GM18502 (cell line): Measurements from ENCODE around the gene SF3B6.
"Not testable (repeated sequence)": the region's sequence is repeated elsewhere in the genome, so short reads cannot be mapped to it uniquely, and the experiment has no call there.

Source experiments
- ATAC-seq: cut with Tn5 transposase; IDR thresholded peaks from one replicate; pipeline ENCODE4 v1.9.1; 2021; ENCODE audit warnings: mild to moderate bottlenecking; ENCODE audit not compliant: unreplicated experiment, poor library complexity

Gene SF3B6, protein sequence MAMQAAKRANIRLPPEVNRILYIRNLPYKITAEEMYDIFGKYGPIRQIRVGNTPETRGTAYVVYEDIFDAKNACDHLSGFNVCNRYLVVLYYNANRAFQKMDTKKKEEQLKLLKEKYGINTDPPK

GRCh38 chr2:24075915-24076848 lies at the start of gene SF3B6:
SF3B6 (minus strand) TSS chr2:24076326; CDS start chr2:24076229, 97 bp downstream.
- ATAC-seq = peak; percentile 93

DNA sequence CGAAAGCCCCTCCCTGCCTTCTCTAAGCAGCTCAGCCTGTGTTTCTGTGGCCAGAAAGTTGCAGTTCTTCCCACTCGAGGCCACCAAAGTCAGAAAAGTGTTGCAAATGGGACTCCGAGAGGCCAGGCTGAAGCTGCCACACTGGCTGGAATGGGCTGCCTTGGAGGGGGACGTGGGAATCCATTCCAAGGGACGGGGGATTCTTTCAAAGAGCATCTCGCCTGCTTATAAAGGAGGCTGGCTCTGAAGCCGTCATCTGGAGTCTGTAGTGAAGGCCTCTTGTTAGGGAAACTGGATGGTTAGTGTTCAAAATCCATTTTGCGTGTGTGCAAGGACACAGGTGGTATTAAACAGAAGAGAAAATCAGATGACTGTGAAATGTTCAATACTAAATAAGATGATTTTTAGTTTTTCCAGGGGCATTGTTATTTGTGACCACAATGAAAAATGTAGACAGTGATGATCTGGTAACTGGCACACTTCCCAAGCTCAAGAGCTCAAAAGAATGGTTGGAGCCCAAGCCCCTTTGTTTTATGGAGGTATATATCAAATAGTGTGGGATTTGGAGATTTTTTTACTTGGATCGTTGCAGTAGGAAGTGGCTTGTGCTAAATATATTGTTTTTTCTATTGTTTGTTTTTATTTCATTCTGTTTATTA lies 47.9 kb upstream of the SF3B6 start:
- ATAC-seq = peak; percentile 6

DNA sequence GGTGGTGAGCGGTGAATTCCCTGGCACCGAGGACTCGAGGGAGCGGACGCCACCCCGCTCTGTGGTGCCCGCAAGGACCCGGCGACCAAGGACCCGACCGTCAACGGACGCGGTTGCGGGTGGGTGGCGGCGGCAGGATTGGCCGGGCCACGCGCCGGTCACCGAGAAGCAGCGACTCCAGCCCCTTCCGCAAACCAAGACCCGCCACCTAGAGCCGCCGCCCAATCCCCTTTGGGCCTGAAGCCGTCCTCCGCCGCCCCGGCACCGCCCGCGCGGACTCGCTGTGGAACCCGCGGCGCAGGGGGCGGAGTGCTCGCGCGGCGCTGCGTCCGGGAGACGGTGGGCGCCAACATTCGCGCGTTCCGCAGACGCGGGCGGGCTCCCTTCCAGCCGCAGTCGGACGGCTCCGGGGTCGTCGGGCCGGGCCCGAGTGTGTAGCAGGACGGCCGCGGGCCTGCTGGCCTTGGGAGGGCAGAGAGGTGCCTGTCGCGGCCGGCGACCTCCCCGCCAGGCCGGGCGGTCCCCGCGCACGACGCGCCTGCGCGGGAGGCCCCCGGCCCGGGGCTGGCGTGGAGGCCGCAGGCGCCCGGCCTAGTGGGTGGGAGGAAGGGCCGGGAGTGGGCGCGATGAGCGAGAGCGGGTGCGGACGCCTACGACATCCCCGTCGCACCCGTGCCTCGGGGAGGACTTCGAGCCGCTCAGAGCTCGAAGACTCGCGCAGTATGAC lies 47.2 kb upstream of the SF3B6 start, which contains the start of the genes FAM228B and PFN4:
TSS of gene FAM228B (plus strand) at position 275 of the 727 bp plus-strand sequence. CDS start 893 bp downstream, outside the sequence.
TSS of gene PFN4 (minus strand) at position 140 of the 727 bp plus-strand sequence. CDS start 799 bp downstream, outside the sequence.
- peak; percentile 91 for ATAC-seq

DNA sequence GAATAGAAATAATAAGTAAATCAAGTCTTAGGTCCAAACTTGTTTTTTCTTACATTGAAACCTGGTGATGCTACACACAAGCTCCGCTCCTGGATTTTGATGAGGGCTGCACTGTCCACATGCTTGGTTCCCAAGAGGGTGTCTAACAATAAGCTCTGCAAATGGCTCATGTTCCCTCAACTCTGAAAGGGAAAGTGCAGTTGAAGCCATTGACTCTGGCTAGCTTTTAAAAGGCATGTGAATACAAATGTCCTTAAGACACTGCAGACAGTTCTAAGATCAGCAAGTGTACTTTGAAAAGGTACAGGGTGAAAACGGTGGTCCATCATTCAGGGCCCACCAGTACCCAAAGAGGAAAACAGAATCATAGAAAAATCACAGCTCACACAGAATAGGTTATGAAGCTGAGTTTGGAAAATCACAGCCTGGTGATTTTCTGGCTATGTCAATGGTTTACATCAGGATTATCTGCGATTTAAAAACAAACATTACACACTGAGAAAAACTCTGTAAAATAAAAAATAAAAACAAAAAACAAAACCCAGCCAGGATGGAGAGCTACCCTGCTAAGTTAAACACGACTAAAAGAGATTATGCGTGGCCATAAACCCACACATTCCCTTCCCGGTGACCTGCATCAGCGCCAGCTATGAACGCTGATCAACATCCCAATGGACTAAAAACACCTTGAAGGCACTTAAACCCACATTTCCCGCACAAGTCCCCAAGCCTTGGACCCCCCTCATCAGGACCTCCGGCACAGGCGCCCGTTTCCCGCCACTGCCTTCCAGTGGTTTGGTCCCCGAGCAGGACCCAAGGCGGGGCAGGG lies 46.5 kb upstream of the SF3B6 start:
- ATAC-seq = no peak

DNA sequence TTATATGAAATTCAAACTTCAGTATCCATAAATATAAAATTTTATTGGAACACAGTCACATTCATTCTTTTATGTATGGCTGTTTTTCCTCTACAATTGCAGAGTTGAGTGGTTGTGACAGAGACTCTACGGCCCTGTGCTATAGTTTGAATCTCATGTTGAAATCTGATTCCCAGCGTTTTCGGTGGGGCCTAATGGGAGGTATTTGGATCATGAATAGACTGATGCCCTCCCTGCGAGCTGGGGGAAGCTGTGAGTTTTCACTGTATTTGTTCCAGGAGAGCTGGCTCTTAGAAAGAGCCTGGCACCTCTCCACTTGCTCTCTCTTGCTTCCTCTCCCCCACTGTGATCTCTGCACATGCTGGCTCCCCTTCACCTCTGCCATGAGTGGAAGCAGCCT lies 45.3 kb upstream of the SF3B6 start:
- ATAC-seq = no peak

DNA sequence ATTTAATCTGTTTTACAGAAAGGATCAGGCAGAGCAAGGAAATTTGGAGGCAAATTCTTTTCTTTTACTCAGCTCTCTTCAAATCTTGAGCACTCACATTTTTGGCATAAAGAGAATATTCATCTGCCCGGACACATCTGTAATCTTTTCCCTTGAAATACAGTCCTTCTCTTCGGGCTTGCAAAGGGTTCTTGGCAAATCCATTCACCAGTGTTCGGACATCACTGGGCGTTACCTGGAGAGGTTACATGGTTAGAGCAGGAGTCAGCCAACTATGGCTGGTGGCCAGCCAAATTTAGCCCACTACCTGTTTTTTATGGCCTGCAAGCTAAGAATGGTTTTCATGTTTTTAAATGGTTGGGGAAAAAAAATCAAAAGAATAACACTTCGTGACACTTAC lies 44.9 kb upstream of the SF3B6 start:
- no peak for ATAC-seq

GRCh38 chr2:24117902-24118301 lies 41.8 kb upstream of the SF3B6 start:
- no peak for ATAC-seq

- no peak for ATAC-seq
These were observed 38.9 kb upstream of the SF3B6 start for GRCh38 chr2:24115057-24115456.

GRCh38 chr2:24111407-24111901 lies 35.3 kb upstream of the SF3B6 start:
- no peak for ATAC-seq

DNA sequence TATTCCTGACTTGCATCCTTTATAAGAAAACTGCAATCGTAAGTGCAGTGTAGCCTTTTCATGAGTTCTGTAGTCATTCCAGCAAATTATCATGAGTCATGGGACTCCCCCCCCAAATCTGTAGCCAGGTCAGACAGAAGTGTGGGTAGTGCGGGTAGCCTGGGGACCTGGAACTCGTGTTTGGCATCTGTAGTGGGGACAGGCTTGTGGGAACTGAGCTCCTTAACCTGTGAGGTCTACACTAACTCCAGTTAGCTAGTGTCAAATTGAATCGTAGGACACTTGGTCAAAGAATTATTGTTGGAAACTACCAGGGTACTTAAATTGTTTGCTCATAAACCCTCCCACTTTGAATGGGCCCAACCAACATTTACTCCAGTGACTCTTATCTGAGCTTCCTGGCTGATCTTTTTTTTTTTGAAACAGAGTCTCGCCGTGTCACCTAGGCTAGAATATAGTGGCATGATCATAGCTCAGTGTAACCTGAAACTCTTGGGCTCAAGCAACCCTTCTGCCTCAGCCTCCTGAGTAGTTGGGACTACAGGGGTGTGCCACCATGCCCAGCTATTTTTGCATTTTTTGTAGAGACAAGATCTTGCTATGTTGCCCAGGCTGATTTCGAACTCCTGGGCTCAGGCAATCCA lies 34.7 kb upstream of the SF3B6 start:
- ATAC-seq = no peak

DNA sequence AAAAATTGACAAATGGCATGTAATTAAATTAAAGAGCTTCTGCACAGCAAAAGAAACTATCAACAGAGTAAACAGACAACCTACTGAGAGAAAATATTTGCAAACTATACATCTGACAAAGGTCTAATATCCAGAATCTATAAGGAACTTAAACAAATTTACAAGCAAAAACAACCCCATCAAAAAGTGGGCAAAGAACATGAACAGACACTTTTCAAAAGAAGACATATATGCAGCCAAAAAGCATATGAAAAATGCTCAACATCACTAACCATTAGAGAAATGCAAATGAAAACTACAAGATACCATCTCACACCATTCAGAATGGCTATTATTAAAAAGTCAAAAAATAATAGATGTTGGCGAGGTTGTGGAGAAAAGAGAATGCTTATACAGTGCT lies 33.3 kb upstream of the SF3B6 start:
- not testable (repeated sequence) for ATAC-seq

GRCh38 chr2:24107336-24107735 lies 31.2 kb upstream of the SF3B6 start:
- no peak for ATAC-seq

- no peak for ATAC-seq
These were observed 30.7 kb upstream of the SF3B6 start for GRCh38 chr2:24106786-24107185.

- no peak for ATAC-seq
These were observed 29.7 kb upstream of the SF3B6 start for GRCh38 chr2:24105816-24106215.

DNA sequence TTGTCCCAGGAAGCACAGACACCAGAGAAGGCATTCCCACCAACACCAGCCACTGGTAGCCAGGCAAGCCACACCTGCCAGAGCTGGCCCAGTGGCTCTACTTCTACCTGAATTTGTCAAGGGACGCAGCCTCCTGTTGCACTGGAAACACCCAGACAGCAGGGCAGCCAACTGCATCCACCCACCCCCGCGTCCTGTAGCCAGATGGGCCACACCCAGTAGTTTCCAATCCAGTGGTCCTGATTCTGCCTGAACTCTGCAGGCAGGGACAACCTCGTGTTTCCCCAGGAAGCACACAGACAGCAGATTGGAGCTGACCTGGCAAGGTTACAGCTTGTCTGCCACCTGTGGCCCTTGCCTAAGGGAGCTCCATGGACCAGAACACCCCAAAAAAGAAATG lies 28.8 kb upstream of the SF3B6 start:
- no peak for ATAC-seq

- no peak for ATAC-seq
These were observed 28.1 kb upstream of the SF3B6 start for GRCh38 chr2:24104110-24104650.

DNA sequence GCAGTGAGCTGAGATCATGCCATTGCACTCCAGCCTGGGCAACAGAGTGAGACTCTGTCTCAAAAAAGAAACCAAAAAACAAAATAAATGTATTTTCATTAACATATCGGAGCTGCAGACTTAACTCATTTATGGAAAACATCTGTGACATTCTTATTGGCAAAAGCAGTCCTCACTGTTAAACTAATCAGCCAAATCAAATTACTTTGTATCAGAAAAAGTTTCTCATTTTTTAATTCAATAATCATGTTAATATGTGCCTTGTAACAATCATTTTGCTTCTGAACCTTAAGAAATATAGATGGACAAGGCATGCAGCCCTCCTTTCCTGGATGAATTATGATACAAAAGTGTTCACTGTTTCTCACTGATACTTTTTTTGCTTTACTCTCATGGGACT lies 26.6 kb upstream of the SF3B6 start:
- no peak for ATAC-seq

GRCh38 chr2:24101992-24102391 lies 25.9 kb upstream of the SF3B6 start:
- no peak for ATAC-seq

- not testable (repeated sequence) for ATAC-seq
These were observed 24.6 kb upstream of the SF3B6 start for GRCh38 chr2:24100732-24101131.
